OCI-LY1 (cell line): ENCODE data around the gene DNAJB11.

Experiments
- H2AFZ ChIP-seq: fragments of 200-600 bp; sonication (generic), shearing (Covaris generic); 2 replicates; pipeline ENCODE4 v1.6.0; 2014; ENCODE audit warnings: antibody characterized with exemption, mild to moderate bottlenecking, low read length
- H3F3A ChIP-seq: fragments of 200-600 bp; sonication (generic), shearing (Covaris generic); 2 replicates; pipeline ENCODE4 v1.6.0; 2014; ENCODE audit warnings: mild to moderate bottlenecking, antibody characterized with exemption, low read length, moderate library complexity; ENCODE audit not compliant: insufficient read depth
- H3K27ac ChIP-seq: fragments of 200-600 bp; sonication (generic); 2 replicates; pipeline ENCODE4 v1.5.1; 2014; ENCODE audit warnings: low read length, mixed run types, mild to moderate bottlenecking, low read depth; ENCODE audit not compliant: poor library complexity, severe bottlenecking
- H3K27me3 ChIP-seq: fragments of 200-600 bp; sonication (generic); 2 replicates; pipeline ENCODE4 v1.6.0; 2014; ENCODE audit warnings: antibody characterized with exemption, mild to moderate bottlenecking, low read length, moderate library complexity; ENCODE audit not compliant: insufficient read depth
- H3K36me3 ChIP-seq: fragments of 200-600 bp; sonication (generic); 2 replicates; pipeline ENCODE4 v1.6.1; 2014; ENCODE audit warnings: mild to moderate bottlenecking, antibody characterized with exemption, low read length, moderate library complexity, mixed read lengths; ENCODE audit not compliant: insufficient read depth
- H3K4me1 ChIP-seq: fragments of 200-600 bp; sonication (generic); 2 replicates; pipeline ENCODE4 v1.5.1; 2014; ENCODE audit warnings: mild to moderate bottlenecking, low read length, moderate library complexity; ENCODE audit not compliant: insufficient read depth, severe bottlenecking
- H3K4me2 ChIP-seq: fragments of 200-600 bp; sonication (generic), shearing (Covaris generic); 2 replicates; pipeline ENCODE4 v1.6.1; 2014; ENCODE audit warnings: low read length
- H3K4me3 ChIP-seq: fragments of 200-600 bp; sonication (generic); 2 replicates; pipeline ENCODE4 v1.5.1; 2014; ENCODE audit warnings: low read length, low read depth, mild to moderate bottlenecking, mixed read lengths; ENCODE audit not compliant: poor library complexity, severe bottlenecking
- H3K79me2 ChIP-seq: fragments of 200-600 bp; shearing (Covaris generic); 2 replicates; pipeline ENCODE4 v1.6.1; 2016; ENCODE audit warnings: mixed run types, low read length, mixed read lengths; ENCODE audit not compliant: insufficient read depth
- H3K9ac ChIP-seq: fragments of 200-600 bp; sonication (generic), shearing (Covaris generic); 2 replicates; pipeline ENCODE4 v1.6.1; 2014; ENCODE audit warnings: mild to moderate bottlenecking, low read length, mixed read lengths
- H3K9me2 ChIP-seq: fragments of 200-600 bp; sonication (generic), shearing (Covaris generic); 2 replicates; pipeline ENCODE4 v1.6.1; 2014; ENCODE audit warnings: low read depth, mild to moderate bottlenecking, low read length, mixed read lengths
- H3K9me3 ChIP-seq: fragments of 200-600 bp; shearing (Covaris generic); 2 replicates; pipeline ENCODE4 v1.6.1; 2014; ENCODE audit warnings: low read length, mixed read lengths
- H4K20me1 ChIP-seq: fragments of 200-600 bp; sonication (generic), shearing (Covaris generic); 2 replicates; pipeline ENCODE4 v1.6.0; 2016; ENCODE audit warnings: mild to moderate bottlenecking, low read length; ENCODE audit not compliant: insufficient read depth
- EZH2 ChIP-seq: fragments of 200-600 bp; sonication (generic), shearing (Covaris generic); IDR thresholded peaks from 2 replicates; pipeline ENCODE4 v1.8.0; 2017; ENCODE audit warnings: borderline replicate concordance, mixed run types, mild to moderate bottlenecking, antibody characterized with exemption, low read length, moderate library complexity, mixed read lengths
- TF ChIP-seq, protein P1 (sequence below): fragments of 200-600 bp; sonication (generic), shearing (Covaris generic); IDR thresholded peaks from 2 replicates; pipeline ENCODE4 v1.5.1; 2017; ENCODE audit warnings: mild to moderate bottlenecking, antibody characterized with exemption, low read length, moderate library complexity, mixed read lengths

DNAJB11 gene

DNA sequence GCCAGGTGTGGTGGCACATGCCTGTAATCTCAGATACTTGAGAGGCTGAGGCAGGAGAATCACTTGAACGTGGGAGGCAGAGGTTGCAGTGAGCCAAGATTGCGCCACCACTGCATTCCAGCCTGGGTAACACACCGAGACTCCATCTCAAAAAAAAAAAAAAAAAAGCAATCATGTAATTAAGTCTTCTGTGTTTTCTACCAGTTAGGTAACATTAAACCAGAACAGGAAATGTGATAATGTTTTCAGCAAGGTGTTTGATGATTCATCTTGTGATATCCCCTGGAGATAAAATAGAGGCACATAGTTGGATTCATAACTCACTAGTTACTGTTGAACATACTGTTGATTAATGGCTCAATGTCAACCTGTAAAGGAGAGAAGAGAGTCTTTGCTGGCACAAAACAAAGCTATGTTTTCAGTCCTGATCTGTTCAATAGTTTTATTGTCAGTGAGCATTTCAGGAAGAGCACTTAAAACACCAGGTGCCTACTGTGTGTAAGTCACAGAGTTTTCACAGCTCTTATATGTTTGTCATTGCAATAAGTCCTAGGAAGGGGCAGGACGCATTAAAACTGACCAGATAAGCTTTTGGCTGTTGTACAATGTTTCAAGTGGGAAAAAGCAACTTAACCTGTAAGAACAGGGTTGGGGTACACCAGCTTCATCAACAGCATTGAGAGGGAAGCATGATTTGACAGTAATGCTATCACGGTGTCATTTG lies 19.5 kb downstream of the DNAJB11 start:
- Histone ChIP-seq H3K36me3 (peaks cover 13% of the 10 kb centered on the region), H3K27me3 (no peaks in the 10 kb centered on the region), H3K9ac (no peak overlapping the region), H3F3A (no peaks in the 10 kb centered on the region), H3K79me2 (no peaks in the 10 kb centered on the region), H3K27ac (no peak overlapping the region), H3K4me3 (no peak overlapping the region), H3K4me1 (peaks cover 3% of the 10 kb centered on the region), H3K4me2 (no peak overlapping the region), H3K9me2 (no peaks in the 10 kb centered on the region), H4K20me1 (no peaks in the 10 kb centered on the region), H2AFZ (no peak overlapping the region), H3K9me3 (no peaks in the 10 kb centered on the region)
- TF ChIP-seq EZH2 = no peak
- TF ChIP-seq, protein P1, sequence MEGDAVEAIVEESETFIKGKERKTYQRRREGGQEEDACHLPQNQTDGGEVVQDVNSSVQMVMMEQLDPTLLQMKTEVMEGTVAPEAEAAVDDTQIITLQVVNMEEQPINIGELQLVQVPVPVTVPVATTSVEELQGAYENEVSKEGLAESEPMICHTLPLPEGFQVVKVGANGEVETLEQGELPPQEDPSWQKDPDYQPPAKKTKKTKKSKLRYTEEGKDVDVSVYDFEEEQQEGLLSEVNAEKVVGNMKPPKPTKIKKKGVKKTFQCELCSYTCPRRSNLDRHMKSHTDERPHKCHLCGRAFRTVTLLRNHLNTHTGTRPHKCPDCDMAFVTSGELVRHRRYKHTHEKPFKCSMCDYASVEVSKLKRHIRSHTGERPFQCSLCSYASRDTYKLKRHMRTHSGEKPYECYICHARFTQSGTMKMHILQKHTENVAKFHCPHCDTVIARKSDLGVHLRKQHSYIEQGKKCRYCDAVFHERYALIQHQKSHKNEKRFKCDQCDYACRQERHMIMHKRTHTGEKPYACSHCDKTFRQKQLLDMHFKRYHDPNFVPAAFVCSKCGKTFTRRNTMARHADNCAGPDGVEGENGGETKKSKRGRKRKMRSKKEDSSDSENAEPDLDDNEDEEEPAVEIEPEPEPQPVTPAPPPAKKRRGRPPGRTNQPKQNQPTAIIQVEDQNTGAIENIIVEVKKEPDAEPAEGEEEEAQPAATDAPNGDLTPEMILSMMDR = no peak

DNA sequence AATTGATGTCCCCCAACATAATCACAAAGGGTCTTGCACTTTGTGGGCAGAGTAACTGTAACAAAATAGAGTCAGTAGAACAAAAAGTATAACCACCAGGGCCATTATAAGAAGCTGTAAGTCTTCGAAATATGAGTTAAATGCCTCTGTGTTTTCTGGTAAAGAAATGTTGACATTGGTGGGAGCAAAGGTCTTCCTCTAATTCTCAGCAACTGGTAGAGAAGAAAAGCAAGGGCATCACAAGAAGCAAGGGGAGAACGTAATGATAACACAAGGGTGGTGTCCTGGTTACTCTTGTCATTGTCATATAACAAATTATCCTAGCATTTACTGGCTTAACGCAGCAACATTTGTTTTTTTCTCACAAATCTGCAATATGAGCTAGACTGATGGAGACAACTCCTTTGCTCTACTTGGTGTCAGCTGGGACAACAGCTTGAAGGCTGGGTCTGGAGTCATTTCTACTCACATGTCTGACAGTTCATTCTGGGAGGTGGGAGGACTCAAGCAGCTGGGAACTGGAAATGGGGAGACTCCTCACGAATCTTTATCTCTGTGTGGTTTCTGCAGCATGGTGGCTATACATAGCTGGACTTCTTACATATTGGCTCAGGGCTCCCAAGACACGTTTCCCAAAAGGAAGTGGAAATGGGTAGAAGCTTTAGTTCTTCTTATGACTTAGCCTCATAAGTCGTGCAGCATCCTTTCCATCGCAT lies 20.2 kb downstream of the DNAJB11 start:
- Histone ChIP-seq H3K27ac (no peak overlapping the region), H3K79me2 (no peaks in the 10 kb centered on the region), H3K4me3 (no peak overlapping the region), H3K4me2 (no peak overlapping the region), H3K9ac (no peak overlapping the region), H3K36me3 (peaks cover 6% of the 10 kb centered on the region), H3K27me3 (no peaks in the 10 kb centered on the region), H2AFZ (no peak overlapping the region), H3K4me1 (peaks cover 3% of the 10 kb centered on the region), H4K20me1 (no peaks in the 10 kb centered on the region), H3F3A (no peaks in the 10 kb centered on the region), H3K9me2 (no peaks in the 10 kb centered on the region), H3K9me3 (no peaks in the 10 kb centered on the region)
- TF ChIP-seq EZH2 = no peak
- TF ChIP-seq, protein P1 = no peak

DNA sequence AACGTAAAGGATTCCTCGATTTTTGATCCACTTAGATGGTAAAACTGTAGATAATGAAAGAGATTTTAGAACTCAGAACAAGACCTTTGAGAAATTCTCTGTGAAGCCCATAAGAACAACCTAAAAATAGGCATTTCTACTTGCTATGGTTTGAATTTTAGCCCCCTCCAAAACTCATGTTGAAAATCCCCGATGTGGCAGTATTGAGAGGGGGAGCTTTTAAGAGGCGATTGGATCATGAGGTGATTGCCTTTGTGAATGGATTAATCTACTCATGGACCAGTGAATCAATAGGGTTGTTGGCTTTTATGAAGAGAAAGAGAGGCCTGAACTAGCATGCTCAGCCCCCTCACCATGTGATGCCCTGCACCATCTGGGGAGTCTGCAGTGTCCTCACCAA lies 22.2 kb downstream of the DNAJB11 start:
- Histone ChIP-seq H3K4me1 (peaks cover 3% of the 10 kb centered on the region), H3K4me3 (no peak overlapping the region)

More for the DNA sequence above, 22.2 kb downstream of the DNAJB11 start:
- no peaks in the 10 kb centered on the region for H3K79me2 ChIP-seq
- H2AFZ ChIP-seq = no peak overlapping the region
- H3F3A ChIP-seq = no peaks in the 10 kb centered on the region
- H3K9me3 ChIP-seq = no peaks in the 10 kb centered on the region
- no peak for TF ChIP-seq EZH2
- TF ChIP-seq, protein P1 = no peak
- no peaks in the 10 kb centered on the region for H3K9me2 ChIP-seq
- no peak overlapping the region for H3K4me2 ChIP-seq
- H3K9ac ChIP-seq = no peak overlapping the region
- H3K27me3 ChIP-seq = no peaks in the 10 kb centered on the region
- no peaks in the 10 kb centered on the region for H3K36me3 ChIP-seq
- no peaks in the 10 kb centered on the region for H4K20me1 ChIP-seq
- H3K27ac ChIP-seq = no peak overlapping the region
